WTC11 (cell line): ENCODE measurements around the gene STX8. TPM values are rescaled to one million over a fixed set of nuclear protein-coding genes. Genes with fewer than 3 reads are reported as not detected.
A peak's percentile ranks its signal among the peaks of the same experiment; 100 is the strongest.

Experiments used
- ATAC-seq: fragments of 200-7000 bp; cut with Tn5 transposase; 2 replicates; pipeline ENCODE4 v1.10.0; 2021; ENCODE audit warnings: mild to moderate bottlenecking, moderate library complexity
- CTCF ChIA-PET: fragments of 300-600 bp; sonication (Branson Sonifier 250); formaldehyde crosslinking; loops from one replicate; lab custom pipeline; 2021; ENCODE audit warnings: antibody characterized with exemption; lab: Charles Lee
- POLR2A ChIA-PET: fragments of 350-600 bp; sonication (Branson Sonifier 250); formaldehyde crosslinking; loops from one replicate; lab custom pipeline; 2021; ENCODE audit warnings: antibody characterized with exemption; lab: Charles Lee
- DNase-seq: peaks from one replicate; pipeline ENCODE4 v3.0.0; 2021; ENCODE audit warnings: low spot score
- H3K27ac Mint-ChIP-seq: 2 replicates; pipeline ENCODE4 v1.8.0; 2021; ENCODE audit warnings: mixed read lengths
- H3K27me3 Mint-ChIP-seq: 2 replicates; pipeline ENCODE4 v1.8.0; 2021; ENCODE audit warnings: low read depth, mild to moderate bottlenecking, moderate library complexity, mixed read lengths
- H3K36me3 Mint-ChIP-seq: 2 replicates; pipeline ENCODE4 v1.8.0; 2021; ENCODE audit warnings: mixed read lengths
- H3K4me1 Mint-ChIP-seq: 2 replicates; pipeline ENCODE4 v1.8.0; 2022; ENCODE audit warnings: mixed read lengths
- H3K4me3 Mint-ChIP-seq: 2 replicates; pipeline ENCODE4 v1.8.0; 2021; ENCODE audit warnings: mild to moderate bottlenecking, moderate library complexity, mixed read lengths
- H3K9me3 Mint-ChIP-seq: 2 replicates; pipeline ENCODE4 v1.8.0; 2021; ENCODE audit warnings: mixed read lengths
- ATF3 ChIP-seq: sonication (generic); formaldehyde crosslinking; conservative IDR thresholded peaks from 2 replicates; pipeline ENCODE4 v1.8.1; 2022; ENCODE audit warnings: mild to moderate bottlenecking, missing genetic modification reagents
- ATF6 ChIP-seq: sonication (generic); formaldehyde crosslinking; IDR thresholded peaks from 2 replicates; pipeline ENCODE4 v1.8.1; 2023; ENCODE audit warnings: mild to moderate bottlenecking, missing genetic modification reagents
- CBFB ChIP-seq: sonication (generic); formaldehyde crosslinking; IDR thresholded peaks from 2 replicates; pipeline ENCODE4 v1.8.1; 2022; ENCODE audit warnings: mild to moderate bottlenecking, low read depth, missing genetic modification reagents
- CREM ChIP-seq: sonication (generic); formaldehyde crosslinking; IDR thresholded peaks from 2 replicates; pipeline ENCODE4 v1.8.1; 2022; ENCODE audit warnings: mild to moderate bottlenecking, missing genetic modification reagents, moderate library complexity
- ERG ChIP-seq: fragments of 250-450 bp; sonication (Bioruptor Pico); IDR thresholded peaks from 2 replicates; pipeline ENCODE4 v1.8.0; 2021; ENCODE audit warnings: mild to moderate bottlenecking
- ESRRA ChIP-seq: sonication (generic); formaldehyde crosslinking; IDR thresholded peaks from 2 replicates; pipeline ENCODE4 v1.8.1; 2022; ENCODE audit warnings: mild to moderate bottlenecking, missing genetic modification reagents, borderline replicate concordance
- IRF1 ChIP-seq: sonication (generic); formaldehyde crosslinking; IDR thresholded peaks from 2 replicates; pipeline ENCODE4 v1.8.0; 2023; ENCODE audit warnings: missing genetic modification reagents
- KAT7 ChIP-seq: sonication (generic); formaldehyde crosslinking; IDR thresholded peaks from 2 replicates; pipeline ENCODE4 v1.8.1; 2023; ENCODE audit warnings: missing genetic modification reagents, mild to moderate bottlenecking, borderline replicate concordance
- NFYB ChIP-seq: sonication (generic); formaldehyde crosslinking; conservative IDR thresholded peaks from 2 replicates; pipeline ENCODE4 v1.8.0; 2022; ENCODE audit warnings: low read depth, missing genetic modification reagents
- RELA ChIP-seq: sonication (generic); formaldehyde crosslinking; IDR thresholded peaks from 2 replicates; pipeline ENCODE4 v1.8.1; 2022; ENCODE audit warnings: missing genetic modification reagents, mild to moderate bottlenecking, borderline replicate concordance
- SMAD4 ChIP-seq: sonication (generic); formaldehyde crosslinking; IDR thresholded peaks from 2 replicates; pipeline ENCODE4 v1.8.0; 2022; ENCODE audit warnings: mild to moderate bottlenecking, missing genetic modification reagents
- SOX15 ChIP-seq: fragments of 250-450 bp; sonication (Bioruptor Pico); IDR thresholded peaks from 2 replicates; pipeline ENCODE4 v1.9.0; 2021; ENCODE audit warnings: mild to moderate bottlenecking
- TCF7 ChIP-seq: sonication (generic); formaldehyde crosslinking; IDR thresholded peaks from 2 replicates; pipeline ENCODE4 v1.8.0; 2022; ENCODE audit warnings: mild to moderate bottlenecking, low read depth, missing genetic modification reagents, moderate library complexity
- TP53 ChIP-seq: sonication (generic); formaldehyde crosslinking; IDR thresholded peaks from 2 replicates; pipeline ENCODE4 v1.8.1; 2023; ENCODE audit warnings: mild to moderate bottlenecking, missing genetic modification reagents
- ZMAT4 ChIP-seq: fragments of 250-450 bp; sonication (Bioruptor Pico); IDR thresholded peaks from 2 replicates; pipeline ENCODE4 v1.9.0; 2021; ENCODE audit warnings: mild to moderate bottlenecking
- ZNF219 ChIP-seq: sonication (generic); formaldehyde crosslinking; IDR thresholded peaks from 2 replicates; pipeline ENCODE4 v1.8.0; 2023; ENCODE audit warnings: missing genetic modification reagents, mild to moderate bottlenecking, borderline replicate concordance
- ZNF232 ChIP-seq: sonication (generic); formaldehyde crosslinking; IDR thresholded peaks from 2 replicates; pipeline ENCODE4 v1.8.0; 2022; ENCODE audit warnings: mild to moderate bottlenecking, missing genetic modification reagents
- ZNF281 ChIP-seq: sonication (generic); formaldehyde crosslinking; IDR thresholded peaks from 2 replicates; pipeline ENCODE4 v1.8.0; 2023; ENCODE audit warnings: mild to moderate bottlenecking, missing genetic modification reagents
- ZNF317 ChIP-seq: sonication (generic); formaldehyde crosslinking; IDR thresholded peaks from 2 replicates; pipeline ENCODE4 v1.8.1; 2023; ENCODE audit warnings: low read depth, mild to moderate bottlenecking, moderate library complexity, missing genetic modification reagents, borderline replicate concordance
- ZNF425 ChIP-seq: fragments of 250-450 bp; sonication (Bioruptor Pico); conservative IDR thresholded peaks from 2 replicates; pipeline ENCODE4 v1.9.0; 2021; ENCODE audit warnings: mild to moderate bottlenecking
- total RNA-seq: library from RNA; stranded (reverse); gene quantifications from 3 replicates; pipeline ENCODE4 v1.2.3, GENCODE V29; 2021

STX8 gene
- total RNA-seq, 1 experiment from 2014 or later: 39.9 TPM

- DNase-seq (no peak), ATAC-seq (peak; percentile 3; the same call in 1 of the 2 replicates)
- Mint-ChIP-seq H3K27ac (peak overlapping the region; percentile 70; the same call in 1 of the 2 replicates), H3K4me3 (0 out of 2 replicates have a peak overlapping the region, but pooled peaks have one; percentile 1), H3K36me3 (no peaks in the 10 kb centered on the region), H3K9me3 (no peaks in the 10 kb centered on the region), H3K27me3 (peaks cover 17% of the 10 kb centered on the region), H3K4me1 (peaks cover 47% of the 10 kb centered on the region)
- ChIA-PET POLR2A (interaction anchor here (0.6 kb wide), 1 partner anchor 159 kb away, joined by 4 read pairs; no protein-coding TSS in a partner anchor), CTCF (interaction anchor here (1.2 to 2.0 kb wide), 3 partner anchors 9 to 243 kb away, joined by 3 to 6 read pairs (median 3); no protein-coding TSS in a partner anchor)
- TF ChIP-seq ATF6 (CRISPR knock-in tag) (no peak), IRF1 (CRISPR knock-in tag) (no peak), SMAD4 (no peak), TP53 (CRISPR knock-in tag) (no peak), CREM (no peak), NFYB (CRISPR knock-in tag) (no peak), KAT7 (no peak), ZNF219 (no peak), ZNF317 (CRISPR knock-in tag) (no peak), ATF3 (CRISPR knock-in tag) (no peak), CBFB (CRISPR knock-in tag) (no peak), SOX15 (no peak), ZNF425 (CRISPR knock-in tag) (no peak), ESRRA (CRISPR knock-in tag) (no peak)
Observed at GRCh38 chr17:9241371-9241712, 334.3 kb downstream of the STX8 start.

GRCh38 chr17:9240659-9241370 is 334.8 kb downstream of the STX8 start:
- DNase-seq: peak; percentile 65
- TF ChIP-seq ZNF281 (CRISPR knock-in tag): no peak
- no peak for TF ChIP-seq ERG (CRISPR knock-in tag)
- TF ChIP-seq ATF3 (CRISPR knock-in tag): no peak
- 0 out of 2 replicates have a peak, but pooled peaks have one; percentile 33 for TF ChIP-seq RELA (CRISPR knock-in tag)
- no peak for TF ChIP-seq ZNF232 (CRISPR knock-in tag)
- TF ChIP-seq ZMAT4: no peak
- no peak for TF ChIP-seq TCF7 (CRISPR knock-in tag)
- ChIA-PET POLR2A (interaction anchor here (0.6 kb wide), 1 partner anchor 159 kb away, joined by 4 read pairs; no protein-coding TSS in a partner anchor), CTCF (interaction anchor here (0.7 to 2.0 kb wide), 7 partner anchors 9 to 314 kb away, joined by 3 to 6 read pairs (median 3); no protein-coding TSS in a partner anchor)
- peak overlapping the region; percentile 59 for H3K4me3 Mint-ChIP-seq
- peaks cover 17% of the 10 kb centered on the region for H3K27me3 Mint-ChIP-seq
- peaks cover 45% of the 10 kb centered on the region for H3K4me1 Mint-ChIP-seq
- peak; percentile 24 for ATAC-seq
- H3K27ac Mint-ChIP-seq: no peak overlapping the region
- no peaks in the 10 kb centered on the region for H3K36me3 Mint-ChIP-seq
- H3K9me3 Mint-ChIP-seq: no peaks in the 10 kb centered on the region
